SU-DHL-6 (cell line): ENCODE results near the gene ANO9.

ENCODE experiments used
- CTCF ChIP-seq: fragments of 200-600 bp; sonication (generic); IDR thresholded peaks from one replicate; pipeline ENCODE4 v1.5.1; 2017; ENCODE audit warnings: antibody characterized with exemption, mild to moderate bottlenecking, low read length, moderate library complexity; ENCODE audit not compliant: insufficient read depth, poor library complexity, severe bottlenecking
- EZH2phosphoT487 ChIP-seq: fragments of 200-600 bp; sonication (generic), shearing (Covaris generic); conservative IDR thresholded peaks from 2 replicates; pipeline ENCODE4 v1.6.1; 2018; ENCODE audit warnings: mild to moderate bottlenecking, antibody characterized with exemption, low read length, moderate library complexity, mixed read lengths

- TF ChIP-seq CTCF (no peak), EZH2phosphoT487 (no peak)
These were observed 34.1 kb downstream of the ANO9 start for GRCh38 chr11:407651-408123.
